GM12873 (cell line): ENCODE data around the gene ZFAND4.

ENCODE experiments used
- TF ChIP-seq, protein P1 (sequence below): IDR thresholded peaks from 2 replicates; pipeline ENCODE4 v1.5.1; 2012; ENCODE audit warnings: low read depth, mild to moderate bottlenecking, moderate library complexity, low read length, control low read depth; ENCODE audit not compliant: insufficient read depth; ENCODE audit errors: missing control alignments

ZFAND4 gene

GRCh38 chr10:45640049-45640448, 32.5 kb downstream of the ZFAND4 start:
- TF ChIP-seq, protein P1, sequence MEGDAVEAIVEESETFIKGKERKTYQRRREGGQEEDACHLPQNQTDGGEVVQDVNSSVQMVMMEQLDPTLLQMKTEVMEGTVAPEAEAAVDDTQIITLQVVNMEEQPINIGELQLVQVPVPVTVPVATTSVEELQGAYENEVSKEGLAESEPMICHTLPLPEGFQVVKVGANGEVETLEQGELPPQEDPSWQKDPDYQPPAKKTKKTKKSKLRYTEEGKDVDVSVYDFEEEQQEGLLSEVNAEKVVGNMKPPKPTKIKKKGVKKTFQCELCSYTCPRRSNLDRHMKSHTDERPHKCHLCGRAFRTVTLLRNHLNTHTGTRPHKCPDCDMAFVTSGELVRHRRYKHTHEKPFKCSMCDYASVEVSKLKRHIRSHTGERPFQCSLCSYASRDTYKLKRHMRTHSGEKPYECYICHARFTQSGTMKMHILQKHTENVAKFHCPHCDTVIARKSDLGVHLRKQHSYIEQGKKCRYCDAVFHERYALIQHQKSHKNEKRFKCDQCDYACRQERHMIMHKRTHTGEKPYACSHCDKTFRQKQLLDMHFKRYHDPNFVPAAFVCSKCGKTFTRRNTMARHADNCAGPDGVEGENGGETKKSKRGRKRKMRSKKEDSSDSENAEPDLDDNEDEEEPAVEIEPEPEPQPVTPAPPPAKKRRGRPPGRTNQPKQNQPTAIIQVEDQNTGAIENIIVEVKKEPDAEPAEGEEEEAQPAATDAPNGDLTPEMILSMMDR: no peak

DNA sequence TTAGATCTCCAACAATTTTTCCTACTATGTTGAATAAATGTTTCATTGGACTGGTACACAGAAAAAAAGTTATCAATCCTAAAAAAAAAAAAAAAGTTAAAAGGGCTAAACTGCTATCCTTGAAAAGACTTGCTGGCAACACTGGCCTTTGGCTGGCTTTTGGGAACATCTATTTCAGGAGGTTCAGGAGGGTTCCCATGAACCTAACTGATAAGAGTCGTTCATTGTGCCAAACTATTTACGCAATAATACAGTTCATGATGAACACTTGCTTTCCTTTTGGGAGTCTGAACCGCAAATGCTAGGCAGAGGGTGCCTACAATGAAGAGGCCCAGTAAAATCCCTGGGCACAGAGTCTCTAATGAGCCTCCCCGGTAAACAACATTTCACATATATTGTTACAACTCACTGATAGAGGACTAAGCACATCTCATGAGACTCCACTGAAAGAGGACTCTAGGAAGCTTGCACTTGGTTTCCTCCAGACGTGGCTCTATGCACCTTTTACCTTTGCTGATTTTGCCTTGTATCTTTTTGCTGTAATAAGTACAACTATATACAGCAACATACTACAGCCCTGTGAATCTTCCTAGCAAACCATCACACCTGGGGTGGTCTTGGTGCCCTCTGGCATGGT, 45.0 kb downstream of the ZFAND4 start:
- TF ChIP-seq, protein P1: no peak

GRCh38 chr10:45625879-45626278, 46.7 kb downstream of the ZFAND4 start:
- TF ChIP-seq, protein P1: no peak

DNA sequence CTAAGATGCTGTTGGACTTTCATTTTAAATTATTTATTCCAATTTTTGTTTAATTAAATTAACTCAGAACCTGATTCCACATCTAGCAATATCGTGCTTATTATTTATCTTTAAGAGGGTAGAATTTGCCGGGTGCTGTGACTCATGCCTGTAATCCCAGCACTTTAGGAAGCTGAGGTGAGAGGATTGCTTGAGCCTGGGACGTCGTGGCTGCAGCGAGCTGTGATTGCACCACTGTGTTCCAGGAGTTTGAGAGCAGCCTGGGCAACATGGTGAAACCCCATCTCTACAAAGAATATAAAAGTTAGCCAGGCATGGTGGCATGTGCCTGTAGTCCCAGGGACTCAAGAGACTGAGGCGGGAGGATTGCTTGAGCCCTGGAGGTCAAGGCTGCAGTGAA, 47.8 kb downstream of the ZFAND4 start:
- TF ChIP-seq, protein P1: no peak

GRCh38 chr10:45614869-45615268, 57.7 kb downstream of the ZFAND4 start:
- TF ChIP-seq, protein P1: no peak

DNA sequence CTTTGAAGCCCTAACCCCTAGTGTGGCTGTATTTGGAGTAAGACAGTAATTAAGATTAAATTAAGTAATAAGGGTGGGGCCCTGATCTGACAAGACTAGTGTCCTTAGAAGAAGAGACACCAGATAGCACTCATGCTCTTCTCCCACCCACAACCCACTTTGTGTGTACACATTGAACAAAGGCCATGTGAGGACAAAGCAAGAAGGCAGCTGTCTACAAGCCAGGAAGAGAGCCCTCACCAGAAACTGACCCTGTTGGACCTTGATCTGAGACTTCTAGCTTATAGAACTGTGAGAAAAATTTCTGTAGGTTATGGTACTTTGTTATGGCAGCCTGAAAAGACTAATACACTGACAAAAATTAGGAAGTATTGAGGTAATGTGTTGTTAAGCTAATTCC, 59.8 kb downstream of the ZFAND4 start:
- TF ChIP-seq, protein P1: no peak

- TF ChIP-seq, protein P1: no peak
Measured at GRCh38 chr10:45608052-45608451, 64.5 kb downstream of the ZFAND4 start.

GRCh38 chr10:45607276-45607675, 65.3 kb downstream of the ZFAND4 start:
- TF ChIP-seq, protein P1: no peak
